Left renal pelvis (tissue), 4 donors: Measurements from ENCODE around the gene PIGN. TPM values are rescaled to one million over a fixed set of nuclear protein-coding genes. Genes with fewer than 3 reads are reported as not detected.

Experiments used
- DNase-seq, 4 donors: peaks; one replicate each; pipeline ENCODE4 v3.0.0-alpha.2; 2013; ENCODE audit warnings: low read depth in 4 of 4, low spot score in 3 of 4
- polyA plus RNA-seq, 4 donors: library from polyadenylated mRNA; unstranded; fragments of 120-200 nt; gene quantifications; one replicate each; pipeline ENCODE4 v1.2.1, GENCODE V29; 2013; ENCODE audit not compliant: insufficient read length in 4 of 4

PIGN gene
- polyA plus RNA-seq, result 10 to 100 TPM; 22.3 to 40.1 (median 30.2) TPM

- DNase-seq, result peak; percentile 95 to 99 (median 98)
These were observed at the start of gene PIGN, which contains the start of gene RELCH for GRCh38 chr18:62186774-62187542. Gene PIGN, minus strand, starts transcription at chr18:62187056. Its CDS starts 25,703 bp downstream, at chr18:62161353. Gene RELCH, plus strand, starts transcription at chr18:62187255. Its CDS starts 251 bp downstream, at chr18:62187506.

DNA sequence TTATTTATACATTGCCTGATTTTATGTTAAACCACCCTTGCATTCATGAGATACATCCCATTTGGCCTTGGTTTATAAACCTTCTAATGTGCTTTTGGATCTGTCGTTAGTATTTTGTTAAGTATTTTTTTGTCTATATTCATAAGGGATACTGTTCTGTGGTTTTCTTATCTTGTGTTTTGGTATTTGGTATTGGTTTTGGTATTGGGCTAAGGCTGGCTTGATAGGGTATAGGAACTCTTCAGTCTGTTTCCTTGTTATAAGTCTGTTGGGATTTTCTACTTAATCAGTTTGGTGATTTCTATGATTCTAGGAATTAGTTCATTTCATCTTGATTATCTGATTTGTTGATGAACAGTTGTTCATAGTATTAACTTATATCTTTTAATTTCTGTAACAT lies 49.4 kb upstream of the PIGN start:
- no peak for DNase-seq

DNA sequence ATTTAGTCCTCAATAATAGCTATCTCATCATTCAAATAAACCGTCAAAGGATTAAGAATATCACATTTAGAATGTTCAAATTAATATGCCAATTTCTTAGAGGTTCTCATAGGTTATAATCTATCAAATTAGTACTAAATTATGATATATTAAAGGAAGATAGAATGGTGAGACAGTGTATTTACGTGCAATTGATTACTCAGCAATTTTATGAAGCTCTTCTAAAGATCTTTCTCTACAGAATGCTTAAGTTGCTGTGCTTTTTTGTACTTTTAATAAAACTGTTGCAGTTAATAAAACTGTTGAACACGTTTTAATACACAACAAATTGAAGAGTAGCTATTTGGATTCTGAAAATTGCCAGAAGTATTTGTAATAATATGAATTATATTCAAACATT lies 39.2 kb upstream of the PIGN start:
- DNase-seq, result no peak

DNA sequence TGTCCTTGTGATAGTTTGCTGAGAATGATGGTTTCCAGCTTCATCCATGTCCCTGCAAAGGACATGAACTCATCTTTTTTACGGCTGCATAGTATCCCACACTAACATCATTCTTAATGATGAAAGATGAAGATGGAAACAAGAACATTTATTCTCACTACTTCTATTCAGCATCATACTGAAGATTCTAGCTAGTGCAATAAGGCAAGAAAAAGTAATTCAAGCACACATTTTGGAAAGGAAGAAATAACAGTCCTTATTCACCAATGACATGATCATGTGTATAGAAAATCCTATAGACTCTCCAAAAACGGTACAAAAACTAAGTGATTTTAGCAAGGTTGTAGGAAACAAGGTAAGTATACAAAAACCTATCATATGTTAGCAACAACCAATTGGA lies 37.4 kb upstream of the PIGN start:
- DNase-seq, result no peak

GRCh38 chr18:62214790-62215189 lies 27.9 kb upstream of the PIGN start:
- DNase-seq, result no peak

GRCh38 chr18:62211325-62211828 lies 24.5 kb upstream of the PIGN start:
- no peak for DNase-seq

GRCh38 chr18:62210138-62210537 lies 23.3 kb upstream of the PIGN start:
- no peak for DNase-seq

- no peak for DNase-seq
These were observed 22.2 kb upstream of the PIGN start for GRCh38 chr18:62209046-62209445.

- no peak for DNase-seq
These were observed 19.7 kb upstream of the PIGN start for GRCh38 chr18:62206593-62206992.

- DNase-seq, result no peak
These were observed 19.0 kb upstream of the PIGN start for GRCh38 chr18:62205824-62206223.

GRCh38 chr18:62201870-62202269 lies 15.0 kb upstream of the PIGN start:
- no peak for DNase-seq

GRCh38 chr18:62200121-62200914 lies 13.5 kb upstream of the PIGN start:
- DNase-seq, result no peak

DNA sequence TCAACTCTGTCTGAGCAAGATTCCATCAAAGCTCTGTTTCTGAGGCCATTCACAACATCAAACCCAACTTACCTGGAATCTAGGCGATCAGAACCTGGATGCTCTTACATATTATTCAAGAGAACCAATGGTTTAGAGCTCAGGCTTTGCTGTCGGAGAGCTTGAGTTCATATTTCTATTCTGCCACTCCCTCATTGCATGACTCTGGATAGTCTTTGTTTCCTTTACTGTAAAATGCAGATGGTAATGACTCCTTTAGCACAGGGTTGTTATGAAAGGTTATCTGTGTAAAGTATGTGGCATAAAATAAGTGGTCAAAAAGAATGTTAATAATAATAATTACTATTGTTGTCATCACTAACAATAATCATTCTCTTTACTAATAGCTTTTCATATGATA lies 12.8 kb upstream of the PIGN start:
- DNase-seq, result no peak

DNA sequence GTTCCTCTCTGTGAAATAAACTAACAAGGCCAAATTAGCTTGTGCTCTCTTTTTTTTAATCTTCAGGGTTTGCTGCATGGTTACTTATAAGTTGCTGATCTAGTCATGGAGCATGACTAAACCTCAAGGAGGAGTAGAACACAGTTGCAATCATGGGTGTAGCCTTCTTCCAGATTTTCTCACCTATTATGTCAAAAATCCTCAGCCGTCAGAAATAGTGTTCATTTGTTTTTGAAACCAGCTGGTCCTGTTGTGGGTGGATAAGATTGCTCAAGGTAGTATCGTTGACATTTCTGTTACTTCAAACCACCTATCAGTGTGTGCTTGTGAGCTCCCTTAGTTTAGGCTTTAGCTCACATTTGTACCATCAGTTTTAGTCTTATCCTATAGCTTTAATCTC lies 11.4 kb upstream of the PIGN start:
- no peak for DNase-seq

DNA sequence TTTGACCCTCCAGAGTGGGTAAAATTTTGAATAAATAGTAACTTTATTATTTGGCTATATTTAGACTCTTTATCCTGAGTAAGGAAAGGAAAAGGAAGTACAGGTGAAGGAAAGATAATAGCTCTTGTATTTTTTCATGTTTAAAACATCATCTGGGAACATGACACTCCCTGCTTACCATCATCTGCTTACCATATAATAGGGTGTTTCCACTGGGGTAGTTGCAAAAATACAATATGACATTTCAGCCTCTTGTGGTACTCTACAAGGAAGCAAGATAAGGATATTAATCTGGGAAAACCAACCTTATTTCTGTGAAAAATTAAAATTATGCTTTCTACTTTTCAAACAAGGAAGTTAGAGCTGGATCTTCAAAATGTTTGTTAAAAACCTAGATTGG lies 10.1 kb upstream of the PIGN start:
- no peak for DNase-seq

DNA sequence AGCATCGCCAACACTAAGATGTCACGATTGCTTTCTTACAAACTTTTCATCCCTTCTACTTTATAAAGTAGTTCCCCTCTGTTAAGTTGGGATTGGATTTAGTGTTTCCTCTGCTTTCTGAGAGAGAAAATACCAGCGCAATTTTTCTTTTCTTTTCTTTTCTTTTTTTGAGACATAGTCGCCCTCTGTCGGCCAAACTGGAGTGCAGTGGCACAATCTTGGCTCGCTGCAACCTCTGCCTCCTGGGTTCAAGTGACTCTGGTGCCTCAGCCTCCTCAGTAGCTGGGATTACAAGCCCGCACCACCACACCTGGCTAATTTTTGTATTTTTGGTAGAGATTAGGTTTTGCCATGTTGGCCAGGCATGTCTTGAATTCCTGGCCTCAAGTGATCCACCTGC lies 9.2 kb upstream of the PIGN start:
- DNase-seq, result no peak

- no peak for DNase-seq
These were observed 2.4 kb upstream of the PIGN start for GRCh38 chr18:62189208-62189607.

DNA sequence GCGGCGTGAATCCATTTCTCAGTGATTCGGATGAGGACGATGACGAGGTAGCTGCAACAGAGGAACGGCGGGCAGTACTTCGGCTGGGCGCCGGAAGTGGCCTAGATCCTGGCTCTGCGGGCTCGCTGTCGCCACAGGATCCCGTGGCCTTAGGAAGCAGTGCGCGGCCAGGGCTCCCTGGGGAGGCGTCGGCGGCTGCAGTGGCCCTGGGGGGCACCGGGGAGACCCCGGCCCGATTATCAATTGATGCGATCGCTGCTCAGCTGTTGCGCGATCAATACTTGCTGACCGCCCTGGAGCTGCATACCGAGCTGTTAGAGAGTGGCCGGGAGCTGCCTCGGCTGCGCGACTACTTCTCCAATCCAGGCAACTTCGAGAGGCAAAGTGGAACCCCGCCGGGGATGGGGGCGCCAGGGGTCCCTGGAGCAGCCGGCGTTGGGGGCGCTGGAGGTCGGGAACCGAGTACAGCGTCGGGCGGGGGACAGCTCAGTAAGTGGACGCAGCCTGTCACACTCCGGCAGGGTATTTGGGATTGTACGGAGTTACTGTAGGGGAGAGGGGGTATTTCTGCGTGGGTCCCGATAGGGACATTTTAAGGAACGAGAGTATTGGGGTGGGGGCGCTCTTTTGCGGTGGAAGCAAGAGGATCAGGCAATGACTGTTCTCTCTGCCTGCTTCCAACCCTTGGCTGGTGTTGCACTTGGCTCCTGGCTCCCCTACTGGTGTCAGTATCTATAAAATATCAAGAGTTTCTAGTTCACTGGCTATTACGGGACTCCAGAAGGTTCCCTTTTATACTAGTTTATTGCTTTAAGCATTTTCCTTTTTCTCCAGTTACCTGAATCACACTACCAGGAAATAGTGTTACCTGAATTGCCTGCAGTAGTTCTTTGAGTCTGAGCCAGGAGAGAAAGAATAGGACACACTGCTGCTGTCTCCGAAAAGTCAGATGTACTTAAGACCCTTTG lies 971 bp upstream of the PIGN start:
- no peak for DNase-seq

GRCh38 chr18:62186499-62186773 lies 420 bp downstream of the PIGN start:
- peak in 1 of 4 donors; percentile 36 for DNase-seq

- DNase-seq, result no peak
These were observed 3.2 kb downstream of the PIGN start for GRCh38 chr18:62183578-62184195.
